Measurements from ENCODE around the gene METTL3. TPM values are rescaled to one million over a fixed set of nuclear protein-coding genes. Genes with fewer than 3 reads are reported as not detected.

Gene METTL3
- total RNA-seq, 1 donor from 2014 or later = 81.7 TPM

- TF ChIP-seq CTCF (conservative IDR thresholded peaks at IDR 0.05; ENCODE audit: low read depth, low read length) = no peak
- no peak for DNase-seq (ENCODE audit: low read depth)
- no peak overlapping the region for H3K4me3 ChIP-seq (ENCODE audit: low read depth, low read length)
These were observed 61.3 kb downstream of the METTL3 start for GRCh38 chr14:21449899-21450216.

Other genes starting within 250 kb of the METTL3 start
- 755 and 938 TPM in 2 replicates for gene HNRNPC, start 241.9 kb downstream of the METTL3 start, total RNA-seq
- 0.07 TPM in 1 of 2 replicates, not detected in the other for gene RPGRIP1, start 231.3 kb downstream of the METTL3 start, total RNA-seq
- gene SUPT16H, start 127.3 kb downstream of the METTL3 start, total RNA-seq = 74.7 and 107 TPM in 2 replicates
- gene CHD8, start 55.2 kb downstream of the METTL3 start, total RNA-seq = 43.9 and 50.1 TPM in 2 replicates
- gene RAB2B, start 34.4 kb downstream of the METTL3 start, total RNA-seq = 11.7 and 13.2 TPM in 2 replicates
- gene TOX4, start 34.1 kb downstream of the METTL3 start, total RNA-seq = 28.2 and 28.8 TPM in 2 replicates
- gene SALL2, start 15.0 kb upstream of the METTL3 start, total RNA-seq = 12.1 and 29.7 TPM in 2 replicates
- gene OR10G3, start 68.7 kb upstream of the METTL3 start, total RNA-seq = not detected in 2 replicates
- not detected in 2 replicates for gene OR10G2, start 123.6 kb upstream of the METTL3 start, total RNA-seq
- gene OR4E2, start 142.5 kb upstream of the METTL3 start, total RNA-seq = not detected in 2 replicates
- gene OR4E1, start 162.5 kb upstream of the METTL3 start, total RNA-seq = not detected in 2 replicates

All from epithelial cell of proximal tubule (primary cell).